Stimulated activated CD4-positive, alpha-beta T cell treated with anti-CD3 and anti-CD28 coated beads, Interleukin-2, amount 100 ng/mL, for 24 hours (primary cell): Measurements from ENCODE around the gene CCDC27.
A peak's percentile ranks its signal among the peaks of the same experiment; 100 is the strongest.

ENCODE experiments used
- DNase-seq, 2 donors: peaks; one replicate each; pipeline ENCODE4 v3.0.0-alpha.2; 2020

Gene CCDC27

DNA sequence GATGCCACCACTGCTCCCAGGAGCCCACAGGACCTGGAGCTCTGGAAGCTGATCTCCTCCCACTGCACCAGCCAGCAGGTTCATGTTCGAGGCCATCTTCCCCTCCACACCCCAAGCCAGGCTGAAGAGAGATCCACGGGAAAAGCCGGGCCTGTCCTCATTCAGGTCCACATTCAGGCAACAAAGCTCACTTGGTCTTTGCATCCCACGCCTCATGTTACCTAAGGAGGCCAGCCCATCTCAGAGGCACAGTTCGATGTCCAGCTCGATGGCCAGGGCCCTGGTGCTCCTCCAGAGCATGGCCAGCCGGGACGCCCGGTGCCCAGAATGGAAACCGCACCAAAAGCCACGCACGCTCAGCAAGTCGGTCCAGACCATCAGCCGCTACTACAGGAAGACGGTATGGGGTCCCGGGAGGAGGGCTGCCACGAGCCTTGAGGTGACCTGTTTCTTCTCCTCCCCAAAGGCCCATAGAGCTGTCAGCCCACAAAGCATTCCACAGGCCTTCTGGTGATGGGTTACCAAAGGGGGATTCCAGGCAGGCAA, at the start of gene CCDC27:
TSS of gene CCDC27 (plus strand) at position 51 of the 546 bp plus-strand sequence. CDS start at position 83, 32 bp downstream.
- no peak for DNase-seq

GRCh38 chr1:3702528-3702927, 49.7 kb upstream of the CCDC27 start:
- DNase-seq: no peak

- DNase-seq: no peak
Measured at GRCh38 chr1:3702990-3703728, 49.1 kb upstream of the CCDC27 start.

- DNase-seq: no peak
Measured at GRCh38 chr1:3703786-3704371, 48.4 kb upstream of the CCDC27 start.

DNA sequence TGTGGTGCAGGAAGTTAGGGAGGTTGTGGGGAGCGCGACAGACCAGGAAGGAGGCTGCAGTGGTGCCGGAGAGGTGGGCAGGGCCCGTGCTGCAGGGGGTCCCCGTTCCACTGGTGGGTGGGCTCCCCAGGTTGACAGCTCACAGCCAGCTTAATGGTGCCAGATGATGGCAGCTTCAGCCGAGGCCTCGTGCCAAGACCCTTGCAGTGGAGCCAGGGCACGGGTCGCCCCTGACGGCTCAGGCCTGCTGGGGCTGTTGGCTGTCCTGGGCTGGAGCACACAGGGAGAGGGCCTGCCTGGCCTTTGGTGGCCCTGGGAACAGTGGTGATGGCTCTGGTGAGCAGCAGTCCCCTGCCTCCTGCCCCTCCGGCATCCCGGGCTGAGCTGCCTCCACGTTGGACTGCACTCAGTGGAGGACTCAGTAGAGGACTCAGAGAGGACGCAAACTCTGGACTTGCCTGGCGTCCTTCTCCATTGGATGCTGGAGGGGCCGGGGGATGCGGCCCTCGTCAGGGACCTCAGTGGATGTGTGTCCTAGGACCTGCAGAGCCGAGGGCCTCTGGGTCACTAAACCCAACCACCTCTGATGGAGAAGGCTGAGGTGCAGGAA, 46.8 kb upstream of the CCDC27 start:
- DNase-seq: no peak

- no peak for DNase-seq
Measured at GRCh38 chr1:3706651-3707297, 45.5 kb upstream of the CCDC27 start.

GRCh38 chr1:3707298-3707938, 44.8 kb upstream of the CCDC27 start:
- no peak for DNase-seq

GRCh38 chr1:3707939-3708328, 44.3 kb upstream of the CCDC27 start:
- DNase-seq: no peak

GRCh38 chr1:3708791-3709190, 43.5 kb upstream of the CCDC27 start:
- no peak for DNase-seq

DNA sequence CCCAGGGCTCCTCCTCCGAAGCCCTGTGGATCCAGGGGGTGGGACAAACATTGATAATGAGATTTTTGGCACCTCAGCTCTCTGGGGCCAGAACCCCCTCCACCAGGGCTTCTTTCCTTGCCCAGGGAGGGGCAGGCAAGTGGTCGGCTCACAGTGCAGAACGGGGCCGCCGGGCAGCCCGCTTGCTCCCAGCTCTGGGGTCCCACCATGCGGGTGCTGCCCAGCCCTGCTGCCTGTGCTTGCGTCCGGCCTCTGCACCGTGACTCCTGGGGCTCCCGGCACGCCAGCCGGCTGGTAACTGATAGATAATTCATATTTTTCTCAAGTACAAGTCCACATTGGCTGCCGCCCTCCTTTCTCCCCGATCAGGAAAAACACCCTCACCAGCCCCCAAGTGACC, 42.0 kb upstream of the CCDC27 start:
- no peak for DNase-seq

DNA sequence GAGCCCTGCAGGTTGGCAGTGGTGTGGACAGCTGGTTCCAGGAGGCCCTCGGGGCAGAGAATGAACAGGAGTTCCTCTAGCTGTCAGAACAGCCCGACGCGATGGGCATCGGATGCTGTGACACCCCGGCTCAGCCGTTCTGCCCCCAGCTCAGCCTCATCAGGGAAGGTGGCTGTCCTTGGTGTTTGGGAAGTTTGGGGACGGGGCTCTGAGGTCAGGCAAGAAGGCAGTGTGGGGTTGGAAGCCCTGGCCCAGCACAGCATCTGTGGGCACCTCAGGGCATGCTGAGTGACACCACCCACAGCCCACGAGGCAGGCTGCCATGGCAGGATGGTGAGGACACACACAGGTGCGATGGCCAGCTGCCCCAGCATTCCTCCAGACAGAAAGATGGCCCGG, 40.9 kb upstream of the CCDC27 start:
- DNase-seq: no peak

- DNase-seq: no peak
Measured at GRCh38 chr1:3711780-3712451, 40.3 kb upstream of the CCDC27 start.

- no peak for DNase-seq
Measured at GRCh38 chr1:3712573-3713535, 39.4 kb upstream of the CCDC27 start.

DNA sequence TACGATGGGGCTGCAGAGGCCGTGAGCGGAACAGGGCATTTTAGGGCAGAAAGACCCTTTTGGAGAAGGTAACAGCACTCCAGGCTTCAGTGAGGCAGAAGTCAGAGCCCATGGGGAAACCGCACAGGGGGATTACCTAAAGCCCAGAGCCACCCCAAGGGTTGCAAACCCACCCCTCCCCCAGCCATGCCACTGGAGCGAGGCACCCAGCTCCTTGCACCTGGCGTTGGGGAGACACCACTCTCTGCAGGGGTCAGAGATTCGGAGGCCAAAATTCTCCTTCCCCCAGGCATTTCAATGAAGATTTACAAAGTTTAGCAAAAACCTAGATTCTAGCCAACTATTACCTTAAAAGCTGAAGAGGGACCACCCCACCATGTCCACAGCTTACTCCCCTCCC, 38.4 kb upstream of the CCDC27 start:
- DNase-seq: no peak

GRCh38 chr1:3714284-3714741, 37.9 kb upstream of the CCDC27 start:
- no peak for DNase-seq

GRCh38 chr1:3714814-3715213, 37.4 kb upstream of the CCDC27 start:
- no peak for DNase-seq

DNA sequence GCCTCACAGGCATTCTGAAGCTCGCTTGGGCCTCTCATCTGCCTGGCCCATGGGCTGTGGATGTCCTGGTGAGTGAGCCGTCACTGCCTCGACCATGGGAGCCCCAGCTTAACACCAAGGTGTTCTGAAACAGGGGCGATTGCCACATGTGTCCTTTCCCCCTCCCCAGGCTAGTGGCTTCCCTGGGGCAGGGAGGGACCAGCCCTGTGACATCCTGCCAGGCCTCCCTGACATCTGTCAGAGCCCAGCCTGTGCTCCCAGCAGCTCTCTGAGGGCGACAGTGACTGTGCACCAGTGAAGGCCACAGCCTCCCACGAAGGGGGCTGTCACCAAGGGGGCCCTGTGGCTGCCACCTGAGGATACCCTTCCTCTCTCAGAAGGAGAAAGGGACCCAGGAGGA, 35.9 kb upstream of the CCDC27 start:
- DNase-seq: no peak

DNA sequence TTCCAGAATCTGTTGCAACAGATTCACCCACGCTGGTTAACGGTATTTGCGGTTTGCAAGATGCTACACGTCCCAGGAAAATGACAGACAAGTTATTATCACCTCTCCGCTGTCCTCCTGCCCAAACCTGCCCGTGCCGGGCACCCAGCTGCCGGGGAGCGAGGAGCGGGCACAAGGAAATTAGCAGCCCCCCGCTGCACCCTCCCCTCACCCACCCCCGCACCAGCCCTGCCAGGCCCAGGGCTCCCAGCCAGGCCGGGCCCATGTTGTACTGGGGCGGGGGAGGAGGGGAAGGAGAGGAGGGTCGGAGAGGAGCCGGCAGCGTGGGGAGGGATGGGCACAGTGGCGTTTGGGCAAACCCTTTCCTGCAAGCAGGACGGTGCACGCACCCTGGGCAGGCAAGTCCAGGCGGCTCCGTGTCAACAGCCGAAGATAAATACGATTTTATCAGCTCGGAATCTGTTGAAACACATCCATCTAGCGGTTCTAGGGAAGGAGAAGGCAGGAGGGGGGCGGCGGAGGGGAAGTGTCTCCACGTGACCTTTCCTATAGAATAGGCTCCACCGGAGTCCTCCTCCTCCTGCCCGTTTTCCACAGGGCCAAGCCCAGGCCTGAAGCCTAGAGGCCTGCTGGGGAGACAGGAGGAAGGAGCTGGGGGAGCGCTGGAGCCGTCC, 35.1 kb upstream of the CCDC27 start:
- no peak for DNase-seq

GRCh38 chr1:3717715-3718601, 34.3 kb upstream of the CCDC27 start:
- peak in 1 of 2 donors; percentile 37 for DNase-seq
